Suprapubic skin (tissue), 4 donors: ENCODE results near the gene ERN2. TPM values are rescaled to one million over a fixed set of nuclear protein-coding genes. Genes with fewer than 3 reads are reported as not detected.

ENCODE experiments used
- DNase-seq, 2 donors: peaks; one replicate each; pipeline ENCODE4 v3.0.0-alpha.2; 2019; ENCODE audit warnings: low spot score in 2 of 2
- H3K27ac ChIP-seq: fragments of 200-600 bp; sonication (generic); one replicate; pipeline ENCODE4 v1.5.1; 2019
- H3K27me3 ChIP-seq: fragments of 200-600 bp; sonication (generic); one replicate; pipeline ENCODE4 v1.5.1; 2019
- H3K36me3 ChIP-seq: fragments of 200-600 bp; sonication (generic); one replicate; pipeline ENCODE4 v1.5.1; 2019
- H3K4me1 ChIP-seq: fragments of 200-600 bp; sonication (generic); one replicate; pipeline ENCODE4 v1.5.1; 2019
- H3K4me3 ChIP-seq: fragments of 200-600 bp; sonication (generic); one replicate; pipeline ENCODE4 v1.5.1; 2019; ENCODE audit warnings: mild to moderate bottlenecking
- H3K9me3 ChIP-seq: fragments of 200-600 bp; sonication (generic); one replicate; pipeline ENCODE4 v1.5.1; 2019
- EP300 ChIP-seq: sonication (generic); formaldehyde crosslinking; IDR thresholded peaks from one replicate; pipeline ENCODE4 v1.6.1; 2017; ENCODE audit warnings: antibody characterized with exemption
- POLR2A ChIP-seq, 2 donors: fragments of 450-650 bp; IDR thresholded peaks; one replicate each; pipeline ENCODE4 v1.6.1; 2017; ENCODE audit warnings: antibody characterized with exemption in 2 of 2, mild to moderate bottlenecking in 2 of 2, moderate library complexity in 2 of 2
- POLR2AphosphoS5 ChIP-seq, 3 donors: sonication (generic); formaldehyde crosslinking; IDR thresholded peaks; one replicate each; pipeline ENCODE4 v1.6.1; 2017; ENCODE audit warnings: antibody characterized with exemption in 3 of 3
- WGBS: methylation state at CpG from one replicate; pipeline ENCODE4 v1.1.5; 2018; 5-methylcytosine and 5-hydroxymethylcytosine counted together
- total RNA-seq, 4 donors: library from RNA; depleted of rRNA; stranded (reverse); fragments of >200 nt; gene quantifications; one replicate each; pipeline ENCODE4 v1.1.0, GENCODE V29; 2016
- TF ChIP-seq, protein P1 (sequence below), 2 donors: fragments of 200-600 bp in 1 of 2; fragments of 450-650 bp in 1 of 2; sonication (generic) in 1 of 2; IDR thresholded peaks; one replicate each; pipeline ENCODE4 v1.5.1; 2016 to 2019; ENCODE audit warnings: antibody characterized with exemption in 2 of 2, mild to moderate bottlenecking in 1 of 2, moderate library complexity in 1 of 2

ERN2 gene
- total RNA-seq, 4 donors from 2014 or later, result 0.32 to 2.8 (median 0.79) TPM

DNA sequence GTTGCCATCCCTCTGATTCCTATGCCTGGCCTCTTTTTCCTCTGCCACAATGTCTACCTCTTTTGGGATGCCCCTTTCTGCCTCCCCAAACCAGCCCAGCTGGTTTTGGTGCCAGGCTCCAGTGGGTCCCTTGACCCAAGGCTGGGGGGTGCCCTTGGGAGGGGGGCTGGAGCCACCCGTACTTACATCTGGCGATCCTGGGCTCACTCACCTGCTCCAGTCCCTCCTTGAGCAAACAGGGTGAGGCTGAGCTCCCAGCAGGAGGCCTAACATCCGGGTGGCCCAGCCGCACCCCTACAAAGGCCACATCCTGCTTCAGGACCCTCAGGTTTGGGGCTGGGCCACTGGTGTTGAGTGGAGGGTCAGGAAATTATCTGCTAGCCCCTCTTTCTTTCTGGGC is 1.2 kb downstream of the ERN2 start:
- WGBS, result 78% methylated on average over 4 of the region's 4 CpGs
- H3K27me3 ChIP-seq, result peaks cover 34% of the 10 kb centered on the region

DNA sequence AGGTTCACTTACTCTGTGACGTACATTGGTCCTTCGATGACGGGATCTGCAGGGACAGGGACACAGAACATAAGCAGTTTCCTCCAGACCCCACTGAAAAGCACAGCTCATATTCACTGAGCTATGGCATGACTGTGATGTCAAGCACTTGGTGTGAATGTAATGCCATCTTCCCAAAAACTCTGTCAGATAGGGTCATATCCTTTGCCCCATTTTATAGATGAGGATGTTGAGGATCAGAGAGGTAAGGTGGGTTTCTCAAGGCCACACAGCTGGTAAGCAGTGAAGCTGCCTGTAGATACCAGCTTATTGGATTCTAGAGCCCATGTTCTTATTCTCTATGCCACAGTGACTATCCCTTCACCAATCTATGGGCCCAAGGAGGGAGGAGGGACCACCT is 2.5 kb downstream of the ERN2 start:
- Histone ChIP-seq H3K27me3 (peaks cover 32% of the 10 kb centered on the region), H3K36me3 (no peaks in the 10 kb centered on the region), H3K9me3 (no peaks in the 10 kb centered on the region), H3K4me3 (no peak overlapping the region), H3K27ac (no peak overlapping the region), H3K4me1 (peaks cover 3% of the 10 kb centered on the region)
- TF ChIP-seq POLR2A (IDR thresholded peaks at IDR 0.05) (no peak), POLR2AphosphoS5 (IDR thresholded peaks at IDR 0.05) (no peak), EP300 (no peak)
- TF ChIP-seq, protein P1, sequence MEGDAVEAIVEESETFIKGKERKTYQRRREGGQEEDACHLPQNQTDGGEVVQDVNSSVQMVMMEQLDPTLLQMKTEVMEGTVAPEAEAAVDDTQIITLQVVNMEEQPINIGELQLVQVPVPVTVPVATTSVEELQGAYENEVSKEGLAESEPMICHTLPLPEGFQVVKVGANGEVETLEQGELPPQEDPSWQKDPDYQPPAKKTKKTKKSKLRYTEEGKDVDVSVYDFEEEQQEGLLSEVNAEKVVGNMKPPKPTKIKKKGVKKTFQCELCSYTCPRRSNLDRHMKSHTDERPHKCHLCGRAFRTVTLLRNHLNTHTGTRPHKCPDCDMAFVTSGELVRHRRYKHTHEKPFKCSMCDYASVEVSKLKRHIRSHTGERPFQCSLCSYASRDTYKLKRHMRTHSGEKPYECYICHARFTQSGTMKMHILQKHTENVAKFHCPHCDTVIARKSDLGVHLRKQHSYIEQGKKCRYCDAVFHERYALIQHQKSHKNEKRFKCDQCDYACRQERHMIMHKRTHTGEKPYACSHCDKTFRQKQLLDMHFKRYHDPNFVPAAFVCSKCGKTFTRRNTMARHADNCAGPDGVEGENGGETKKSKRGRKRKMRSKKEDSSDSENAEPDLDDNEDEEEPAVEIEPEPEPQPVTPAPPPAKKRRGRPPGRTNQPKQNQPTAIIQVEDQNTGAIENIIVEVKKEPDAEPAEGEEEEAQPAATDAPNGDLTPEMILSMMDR (IDR thresholded peaks at IDR 0.05), result no peak
- DNase-seq, result no peak
- WGBS, result 96% methylated on average over 3 of the region's 3 CpGs

More for the DNA sequence above, 1.2 kb downstream of the ERN2 start:
- Histone ChIP-seq H3K4me1 (peaks cover 3% of the 10 kb centered on the region), H3K27ac (no peak overlapping the region), H3K9me3 (no peaks in the 10 kb centered on the region), H3K4me3 (no peak overlapping the region), H3K36me3 (no peaks in the 10 kb centered on the region)
- no peak for DNase-seq
- TF ChIP-seq EP300 (no peak), POLR2AphosphoS5 (IDR thresholded peaks at IDR 0.05) (no peak), POLR2A (IDR thresholded peaks at IDR 0.05) (no peak)
- TF ChIP-seq, protein P1 (IDR thresholded peaks at IDR 0.05), result no peak

DNA sequence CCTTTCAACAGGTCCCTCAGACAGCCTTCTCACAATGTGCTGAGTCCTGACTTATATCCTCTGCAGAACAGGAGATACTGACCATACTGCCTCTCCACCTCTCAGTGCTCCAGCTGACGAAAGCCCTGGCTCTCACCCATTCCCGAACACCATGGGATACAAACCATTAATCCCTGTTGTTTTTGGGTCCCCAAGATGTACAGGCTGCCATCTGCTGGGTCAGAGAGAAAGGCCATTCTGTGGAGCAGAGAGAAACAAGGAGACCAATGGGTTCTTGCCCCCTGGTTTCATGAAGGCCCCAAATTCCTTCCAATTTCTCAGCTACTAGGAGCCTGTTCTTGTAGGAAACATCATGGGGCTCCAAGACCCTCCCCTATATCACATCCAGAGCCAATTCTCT is 3.0 kb downstream of the ERN2 start:
- 76% methylated on average over 2 of the region's 2 CpGs for WGBS
- Histone ChIP-seq H3K36me3 (no peaks in the 10 kb centered on the region), H3K9me3 (no peaks in the 10 kb centered on the region), H3K27me3 (peaks cover 32% of the 10 kb centered on the region), H3K27ac (no peak overlapping the region), H3K4me1 (peaks cover 3% of the 10 kb centered on the region), H3K4me3 (no peak overlapping the region)
- no peak for DNase-seq
- TF ChIP-seq POLR2AphosphoS5 (IDR thresholded peaks at IDR 0.05), result no peak
- TF ChIP-seq, protein P1 (IDR thresholded peaks at IDR 0.05), result no peak
- no peak for TF ChIP-seq EP300
- no peak for TF ChIP-seq POLR2A (IDR thresholded peaks at IDR 0.05)

DNA sequence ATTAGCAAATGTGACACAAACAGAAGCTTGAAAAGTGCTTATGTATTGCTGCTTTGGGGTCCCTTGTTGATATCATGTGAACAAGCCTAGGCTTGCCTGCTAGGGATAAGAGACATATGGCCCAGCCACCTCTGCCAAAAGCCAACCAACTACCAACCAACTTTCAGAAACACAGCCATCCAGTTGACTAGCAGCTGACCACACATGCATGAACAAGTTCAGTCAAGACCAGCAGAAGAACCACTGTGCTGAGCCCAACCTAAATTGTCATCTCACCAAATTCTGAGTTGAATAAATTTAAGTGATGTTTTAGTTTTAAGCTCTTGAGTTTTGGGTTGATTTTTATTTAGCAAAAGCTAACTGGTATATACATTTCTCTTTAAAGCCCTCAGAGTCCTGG is 3.5 kb downstream of the ERN2 start:
- Histone ChIP-seq H3K4me1 (peaks cover 3% of the 10 kb centered on the region), H3K36me3 (no peaks in the 10 kb centered on the region), H3K27me3 (peaks cover 32% of the 10 kb centered on the region), H3K4me3 (no peak overlapping the region), H3K9me3 (no peaks in the 10 kb centered on the region), H3K27ac (no peak overlapping the region)
- DNase-seq, result no peak
- TF ChIP-seq POLR2AphosphoS5 (IDR thresholded peaks at IDR 0.05) (no peak), EP300 (no peak), POLR2A (IDR thresholded peaks at IDR 0.05) (no peak)
- TF ChIP-seq, protein P1 (IDR thresholded peaks at IDR 0.05), result no peak

DNA sequence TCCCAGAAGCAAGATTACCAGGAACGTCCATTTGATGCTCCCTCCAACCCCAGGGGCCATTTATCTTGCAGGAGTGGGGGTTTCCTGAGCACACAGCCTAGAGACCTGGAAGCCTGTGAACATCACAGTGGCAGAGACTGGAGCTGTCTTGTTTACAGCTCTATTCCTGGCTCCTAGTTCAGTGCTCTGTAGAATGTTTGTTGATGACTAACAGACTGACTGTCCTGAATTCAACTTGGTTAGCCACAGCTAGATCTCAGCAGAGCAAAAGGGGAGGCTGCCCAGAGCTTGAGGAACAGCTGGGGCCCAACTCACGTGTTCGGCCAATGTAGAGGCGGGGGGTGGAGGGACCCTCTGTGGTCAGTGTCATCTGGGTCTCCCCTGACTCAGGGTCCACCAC is 6.6 kb downstream of the ERN2 start:
- Histone ChIP-seq H3K27ac (no peak overlapping the region), H3K4me3 (no peak overlapping the region), H3K9me3 (no peaks in the 10 kb centered on the region), H3K27me3 (peaks cover 10% of the 10 kb centered on the region), H3K36me3 (no peaks in the 10 kb centered on the region), H3K4me1 (no peaks in the 10 kb centered on the region)
- TF ChIP-seq POLR2A (IDR thresholded peaks at IDR 0.05) (no peak), POLR2AphosphoS5 (IDR thresholded peaks at IDR 0.05) (no peak), EP300 (no peak)
- TF ChIP-seq, protein P1 (IDR thresholded peaks at IDR 0.05), result no peak
- no peak for DNase-seq
- 73% methylated on average over 3 of the region's 4 CpGs for WGBS
